PC-9 (cell line): Measurements from ENCODE around the gene HEATR5B. TPM values are rescaled to one million over a fixed set of nuclear protein-coding genes. Genes with fewer than 3 reads are reported as not detected.

Experiments
- BruUV-seq: library from RNA; stranded (reverse); fragments of 400-500 nt; replicated peaks from 2 replicates; lab custom pipeline; 2021; lab: Mats Ljungman, UMichigan
- CTCF ChIA-PET: fragments of 300-600 bp; sonication (Branson Sonifier 250); formaldehyde crosslinking; loops from one replicate; lab custom pipeline; 2022; ENCODE audit warnings: antibody characterized with exemption; lab: Charles Lee
- POLR2A ChIA-PET: fragments of 300-600 bp; sonication (Branson Sonifier 250); formaldehyde crosslinking; loops from one replicate; lab custom pipeline; 2022; ENCODE audit warnings: antibody characterized with exemption; ENCODE audit not compliant: unreplicated experiment; lab: Charles Lee
- DNase-seq, 2 experiments: peaks; one replicate each; pipeline versions ENCODE4 v3.0.0 to v3.0.0-alpha.2; 2015 to 2022; ENCODE audit warnings: mixed read lengths in 1 of 2
- H2AFZ ChIP-seq: fragments of 200-600 bp; sonication (generic); 2 replicates; pipeline ENCODE4 v1.8.1; 2017; ENCODE audit warnings: antibody characterized with exemption
- H3F3A ChIP-seq: fragments of 200-600 bp; sonication (generic); 2 replicates; pipeline ENCODE4 v1.8.1; 2017; ENCODE audit warnings: antibody characterized with exemption, mild to moderate bottlenecking, low read depth; ENCODE audit not compliant: insufficient read depth
- H3K27ac ChIP-seq: fragments of 200-600 bp; sonication (generic); 2 replicates; pipeline ENCODE4 v1.6.1; 2016; ENCODE audit warnings: mixed run types
- H3K27me3 ChIP-seq: fragments of 200-600 bp; sonication (generic); 2 replicates; pipeline ENCODE4 v1.6.1; 2016; ENCODE audit warnings: low read depth, mixed run types; ENCODE audit not compliant: insufficient read depth
- H3K36me3 ChIP-seq: fragments of 200-600 bp; sonication (generic); 2 replicates; pipeline ENCODE4 v1.6.1; 2016; ENCODE audit warnings: low read depth, mixed run types
- H3K4me1 ChIP-seq: fragments of 200-600 bp; sonication (generic); replicated peaks from 2 replicates; pipeline ENCODE4 v1.6.1; 2016; ENCODE audit warnings: mixed run types; ENCODE audit not compliant: insufficient read depth
- H3K4me2 ChIP-seq: fragments of 200-600 bp; sonication (generic); 2 replicates; pipeline ENCODE4 v1.6.1; 2017; ENCODE audit warnings: mixed run types
- H3K4me3 ChIP-seq: fragments of 200-600 bp; sonication (generic); 2 replicates; pipeline ENCODE4 v1.6.1; 2016; ENCODE audit warnings: mixed run types
- H3K79me2 ChIP-seq: fragments of 200-600 bp; sonication (generic); 2 replicates; pipeline ENCODE4 v1.6.1; 2017; ENCODE audit warnings: low read depth, mixed run types
- H3K9me2 ChIP-seq: fragments of 200-600 bp; sonication (generic); 2 replicates; pipeline ENCODE4 v1.8.1; 2017; ENCODE audit warnings: mild to moderate bottlenecking; ENCODE audit not compliant: insufficient read depth
- H3K9me3 ChIP-seq: fragments of 200-600 bp; sonication (generic); 2 replicates; pipeline ENCODE4 v1.8.1; 2016; ENCODE audit warnings: low read depth; ENCODE audit not compliant: insufficient read depth
- H4K20me1 ChIP-seq: fragments of 200-600 bp; sonication (generic); 2 replicates; pipeline ENCODE4 v1.8.1; 2017; ENCODE audit not compliant: insufficient read depth
- CTCF ChIP-seq: fragments of 200-600 bp; sonication (generic); conservative IDR thresholded peaks from 2 replicates; pipeline ENCODE4 v1.6.1; 2017; ENCODE audit warnings: mixed run types, antibody characterized with exemption, mild to moderate bottlenecking, moderate library complexity
- EZH2 ChIP-seq: fragments of 200-600 bp; sonication (generic); IDR thresholded peaks from 2 replicates; pipeline ENCODE4 v1.8.0; 2017; ENCODE audit warnings: antibody characterized with exemption, low read depth
- intact Hi-C: fragments of 100-400 bp; cut with micrococcal nuclease; formaldehyde crosslinking; loops from one replicate; pipeline ENCODE4 v1.10.0; 2022; ENCODE audit not compliant: unreplicated experiment
- total RNA-seq: library from RNA; stranded (reverse); gene quantifications from 2 replicates; pipeline ENCODE4 v1.2.3, GENCODE V29; 2021

HEATR5B gene
- total RNA-seq, 1 experiment from 2014 or later = 13.0 TPM

GRCh38 chr2:36976065-36976464, 108.1 kb downstream of the HEATR5B start:
- BruUV-seq = no TSS peak

GRCh38 chr2:36975306-36975705, 108.9 kb downstream of the HEATR5B start:
- Histone ChIP-seq H3K27ac (no peak overlapping the region), H3K4me2 (no peak overlapping the region), H3K36me3 (no peaks in the 10 kb centered on the region), H3K9me2 (no peaks in the 10 kb centered on the region), H2AFZ (no peak overlapping the region), H3K79me2 (no peaks in the 10 kb centered on the region), H3K4me1 (no peaks in the 10 kb centered on the region), H3K27me3 (no peaks in the 10 kb centered on the region), H3K9me3 (no peaks in the 10 kb centered on the region), H3K4me3 (no peak overlapping the region), H4K20me1 (no peaks in the 10 kb centered on the region), H3F3A (no peaks in the 10 kb centered on the region)
- BruUV-seq = no TSS peak
- TF ChIP-seq EZH2 (no peak), CTCF (no peak)
- ChIA-PET CTCF (no interaction called here), POLR2A (no interaction called here)
- no peak for DNase-seq
- intact Hi-C loops = no loop called here

More at GRCh38 chr2:36976065-36976464, 108.1 kb downstream of the HEATR5B start:
- no peak for DNase-seq
- Histone ChIP-seq H3K36me3 (no peaks in the 10 kb centered on the region), H3K4me2 (no peak overlapping the region), H3K9me3 (no peaks in the 10 kb centered on the region), H4K20me1 (no peaks in the 10 kb centered on the region), H3K27me3 (no peaks in the 10 kb centered on the region), H3F3A (no peaks in the 10 kb centered on the region), H3K27ac (no peak overlapping the region), H2AFZ (no peak overlapping the region; the same call in 1 of the 2 replicates), H3K4me3 (no peak overlapping the region), H3K9me2 (no peaks in the 10 kb centered on the region), H3K79me2 (no peaks in the 10 kb centered on the region), H3K4me1 (no peaks in the 10 kb centered on the region)
- TF ChIP-seq CTCF (no peak), EZH2 (no peak)
- intact Hi-C loops = no loop called here
- ChIA-PET CTCF (interaction anchor here (0.6 kb wide), 1 partner anchor 57 kb away, joined by 3 read pairs; no protein-coding TSS in a partner anchor), POLR2A (interaction anchor here (0.6 kb wide), 1 partner anchor 8 kb away, joined by 9 read pairs; no protein-coding TSS in a partner anchor)

- Histone ChIP-seq H3K27ac (no peak overlapping the region), H3K36me3 (no peaks in the 10 kb centered on the region), H4K20me1 (no peaks in the 10 kb centered on the region), H3K4me1 (no peaks in the 10 kb centered on the region), H3K79me2 (no peaks in the 10 kb centered on the region), H2AFZ (no peak overlapping the region), H3F3A (no peaks in the 10 kb centered on the region), H3K4me3 (no peak overlapping the region), H3K9me2 (no peaks in the 10 kb centered on the region), H3K27me3 (no peaks in the 10 kb centered on the region), H3K4me2 (no peak overlapping the region), H3K9me3 (no peaks in the 10 kb centered on the region)
- TF ChIP-seq EZH2 = no peak
- TF ChIP-seq CTCF = no peak
- DNase-seq = no peak
- intact Hi-C loops = no loop called here
- ChIA-PET POLR2A (no interaction called here), CTCF (no interaction called here)
- no TSS peak for BruUV-seq
Observed at GRCh38 chr2:36973320-36973719, 110.9 kb downstream of the HEATR5B start.
